HCT116 (cell line): ENCODE measurements around the gene GNMT. TPM values are rescaled to one million over a fixed set of nuclear protein-coding genes. Genes with fewer than 3 reads are reported as not detected.
A peak's percentile ranks its signal among the peaks of the same experiment; 100 is the strongest.

Experiments
- ATAC-seq: fragments of 200-7000 bp; cut with Tn5 transposase; 2 replicates; pipeline ENCODE4 v1.9.1; 2020; ENCODE audit warnings: mild to moderate bottlenecking, moderate library complexity
- BruUV-seq: library from RNA; stranded (reverse); fragments of 400-500 nt; replicated peaks from 2 replicates; lab custom pipeline; 2021; lab: Mats Ljungman, UMichigan
- CTCF ChIA-PET: fragments of 300-600 bp; sonication (Branson Sonifier 250); formaldehyde crosslinking; loops from one replicate; lab custom pipeline; 2021; ENCODE audit warnings: antibody characterized with exemption; lab: Charles Lee
- POLR2A ChIA-PET: fragments of 300-600, 350-600 bp; sonication (Branson Sonifier 250); formaldehyde crosslinking; loops from one replicate; lab custom pipeline; 2021; ENCODE audit warnings: antibody characterized with exemption; lab: Charles Lee
- RAD21 ChIA-PET, 2 experiments: fragments of 300-600 bp; sonication (Branson Sonifier 250); formaldehyde crosslinking; loops; one replicate each; lab custom pipeline; 2023; ENCODE audit warnings: low total read pairs in 2 of 2; ENCODE audit not compliant: uncharacterized antibody in 2 of 2, unreplicated experiment in 2 of 2, low non-redundant PET in 1 of 2; lab: Charles Lee
- DNase-seq: peaks from one replicate; pipeline ENCODE4 v3.0.0-alpha.2; 2010; ENCODE audit warnings: low read depth, low spot score
- H2AFZ ChIP-seq: fragments of 200-600 bp; shearing (Covaris generic), sonication (generic); 2 replicates; pipeline ENCODE4 v1.6.1; 2017; ENCODE audit warnings: low read depth, mixed run types, mixed read lengths, antibody characterized with exemption, low read length; ENCODE audit not compliant: poor library complexity, severe bottlenecking
- H3K27ac ChIP-seq: 2 replicates; pipeline ENCODE4 v1.5.1; 2012; ENCODE audit warnings: low read depth, low read length
- H3K27me3 ChIP-seq: fragments of 200-600 bp; sonication (generic); 2 replicates; pipeline ENCODE4 v1.6.1; 2016; ENCODE audit warnings: mixed run types, low read length, mixed read lengths; ENCODE audit not compliant: insufficient read depth
- H3K36me3 ChIP-seq, 2 experiments: fragments of 200-500 bp in 1 of 2; fragments of 200-600 bp in 1 of 2; sonication (Bioruptor generic) in 1 of 2; sonication (generic) in 1 of 2; 2 replicates each; pipeline versions ENCODE4 v1.5.1 to v1.6.1; 2014 to 2016; ENCODE audit warnings: low read length in 2 of 2, inconsistent platforms in 1 of 2, mixed read lengths in 1 of 2, mixed run types in 1 of 2; ENCODE audit not compliant: insufficient read depth in 2 of 2, control insufficient read depth in 1 of 2
- H3K4me1 ChIP-seq, 2 experiments: fragments of 200-600 bp in 1 of 2; sonication (generic) in 1 of 2; 2 replicates each; pipeline versions ENCODE4 v1.5.1 to v1.6.1; 2012 to 2017; ENCODE audit warnings: low read length in 2 of 2, inconsistent platforms in 1 of 2, mild to moderate bottlenecking in 1 of 2, mixed read lengths in 1 of 2, mixed run types in 1 of 2, moderate library complexity in 1 of 2; ENCODE audit not compliant: insufficient read depth in 2 of 2, control insufficient read depth in 1 of 2
- H3K4me2 ChIP-seq: fragments of 200-600 bp; sonication (generic); 2 replicates; pipeline ENCODE4 v1.6.1; 2017; ENCODE audit warnings: mixed run types, low read length, mixed read lengths
- H3K4me3 ChIP-seq, 2 experiments: fragments of 200-600 bp in 1 of 2; sonication (generic) in 1 of 2; replicated peaks in 1 of 2; 2 replicates each; pipeline ENCODE4 v1.5.1; 2011 to 2016; ENCODE audit warnings: low read length in 2 of 2, control low read depth in 1 of 2, low read depth in 1 of 2, mild to moderate bottlenecking in 1 of 2, mixed read lengths in 1 of 2, mixed run types in 1 of 2
- H3K79me2 ChIP-seq: fragments of 200-600 bp; sonication (generic); 2 replicates; pipeline ENCODE4 v1.6.1; 2017; ENCODE audit warnings: mild to moderate bottlenecking, mixed run types, low read length, moderate library complexity, mixed read lengths; ENCODE audit not compliant: insufficient read depth
- H3K9ac ChIP-seq: fragments of 200-600 bp; sonication (generic); 2 replicates; pipeline ENCODE4 v1.6.1; 2016; ENCODE audit warnings: low read length, mixed read lengths
- H3K9me2 ChIP-seq: fragments of 200-600 bp; sonication (generic), shearing (Covaris generic); 2 replicates; pipeline ENCODE4 v1.6.1; 2017; ENCODE audit warnings: mixed run types, mild to moderate bottlenecking, moderate library complexity; ENCODE audit not compliant: insufficient read depth
- H3K9me3 ChIP-seq, 2 experiments: fragments of 200-500 bp in 1 of 2; fragments of 200-600 bp in 1 of 2; sonication (Bioruptor generic) in 1 of 2; sonication (generic) in 1 of 2; 2 replicates each; pipeline ENCODE4 v1.6.1; 2014 to 2017; ENCODE audit warnings: low read length in 2 of 2, mixed read lengths in 2 of 2, inconsistent platforms in 1 of 2, low read depth in 1 of 2, mild to moderate bottlenecking in 1 of 2, mixed run types in 1 of 2, moderate library complexity in 1 of 2; ENCODE audit not compliant: control insufficient read depth in 1 of 2, insufficient read depth in 1 of 2
- H4K20me1 ChIP-seq: fragments of 200-600 bp; sonication (generic), shearing (Covaris generic); 2 replicates; pipeline ENCODE4 v1.6.1; 2017; ENCODE audit warnings: mixed run types, mild to moderate bottlenecking, moderate library complexity; ENCODE audit not compliant: insufficient read depth
- ATF3 ChIP-seq: IDR thresholded peaks from 2 replicates; pipeline ENCODE4 v1.6.1; 2012
- CTCF ChIP-seq, 3 experiments: fragments of 200-600 bp in 1 of 3; sonication (generic) in 1 of 3; IDR thresholded peaks in 2 of 3; conservative IDR thresholded peaks in 1 of 3; 2 replicates each; pipeline ENCODE4 v1.5.1; 2012 to 2017; ENCODE audit warnings: low read depth in 2 of 3, low read length in 2 of 3, antibody characterized with exemption in 1 of 3, borderline replicate concordance in 1 of 3, control low read depth in 1 of 3, mild to moderate bottlenecking in 1 of 3, mixed read lengths in 1 of 3, mixed run types in 1 of 3, moderate library complexity in 1 of 3; ENCODE audit not compliant: insufficient read depth in 1 of 3
- EZH2 ChIP-seq: fragments of 200-600 bp; sonication (generic); IDR thresholded peaks from 2 replicates; pipeline ENCODE4 v1.6.1; 2017; ENCODE audit warnings: antibody characterized with exemption, mixed run types
- EZH2phosphoT487 ChIP-seq: fragments of 200-600 bp; IDR thresholded peaks from 2 replicates; pipeline ENCODE4 v1.6.1; 2018; ENCODE audit warnings: antibody characterized with exemption, borderline replicate concordance
- POLR2A ChIP-seq: IDR thresholded peaks from 2 replicates; pipeline ENCODE4 v1.7.0; 2011; ENCODE audit warnings: borderline replicate concordance; ENCODE audit not compliant: insufficient read depth, insufficient read length; ENCODE audit errors: extremely low read depth
- POLR2AphosphoS5 ChIP-seq: IDR thresholded peaks from 2 replicates; pipeline ENCODE4 v1.6.1; 2011; ENCODE audit warnings: mild to moderate bottlenecking, low read depth, low read length, moderate library complexity
- RAD21 ChIP-seq: IDR thresholded peaks from 2 replicates; pipeline ENCODE4 v1.6.1; 2012; ENCODE audit warnings: low read depth, mild to moderate bottlenecking
- REST ChIP-seq: IDR thresholded peaks from 2 replicates; pipeline ENCODE4 v1.6.1; 2012; ENCODE audit warnings: low read depth
- SP1 ChIP-seq: IDR thresholded peaks from 2 replicates; pipeline ENCODE4 v1.6.1; 2012; ENCODE audit warnings: low read depth
- TCF7L2 ChIP-seq: IDR thresholded peaks from 2 replicates; pipeline ENCODE4 v1.7.0; 2011; ENCODE audit warnings: borderline replicate concordance, inconsistent platforms; ENCODE audit not compliant: insufficient read depth, insufficient read length; ENCODE audit errors: extremely low read depth
- YY1 ChIP-seq: IDR thresholded peaks from 2 replicates; pipeline ENCODE4 v1.6.1; 2011; ENCODE audit warnings: low read length, low read depth, moderate library complexity, mild to moderate bottlenecking; ENCODE audit not compliant: insufficient replicate concordance; ENCODE audit errors: extremely low read depth
- ZNF274 ChIP-seq: fragments of 200-500 bp; sonication (Bioruptor generic); IDR thresholded peaks from 2 replicates; pipeline ENCODE4 v1.6.1; 2014; ENCODE audit warnings: mild to moderate bottlenecking, low read depth, low read length, inconsistent platforms
- intact Hi-C: fragments of 100-400 bp; cut with micrococcal nuclease; formaldehyde crosslinking; loops from 2 replicates; pipeline ENCODE4 v1.10.0; 2022
- total RNA-seq: library from RNA; stranded (reverse); gene quantifications from one replicate; pipeline ENCODE4 v1.2.1, GENCODE V29; 2021; ENCODE audit not compliant: unreplicated experiment

Gene GNMT
- total RNA-seq, 1 experiment from 2014 or later: 0.57 TPM

GRCh38 chr6:42929821-42930360 lies 30.7 kb upstream of the GNMT start:
- Histone ChIP-seq H3K27me3 (no peaks in the 10 kb centered on the region), H3K9me2 (no peaks in the 10 kb centered on the region), H3K9ac (peak overlapping the region; percentile 73), H3K4me2 (peak overlapping the region; percentile 82), H3K4me3 (peak overlapping the region; percentile 60 to 79), H3K27ac (peak overlapping the region; percentile 88), H3K9me3 (no peaks in the 10 kb centered on the region), H3K36me3 (peaks cover 9 to 17% of the 10 kb centered on the region in 2 experiments; a peak in 3 of 4 replicates), H4K20me1 (no peaks in the 10 kb centered on the region), H2AFZ (no peak overlapping the region), H3K4me1 (peaks cover 8 to 18% of the 10 kb centered on the region in 2 experiments; a peak in 3 of 4 replicates), H3K79me2 (peaks cover 48% of the 10 kb centered on the region)
- peak; percentile 27 for ATAC-seq
- POLR2A ChIA-PET: interaction anchor here (0.6 to 2.6 kb wide), 12 partner anchors 11 to 273 kb away, joined by 3 to 11 read pairs (median 3); partner anchors contain the start of genes PEX6, PPP2R5D and RRP36
- intact Hi-C loops: loop anchor here (1.0 kb wide), 1 partner anchor 84 kb away; the partner anchor contains the start of gene KLHDC3
- BruUV-seq: no TSS peak
- no peak for TF ChIP-seq ATF3
- no peak for TF ChIP-seq TCF7L2
- no peak for TF ChIP-seq POLR2A
- no peak for TF ChIP-seq POLR2AphosphoS5
- TF ChIP-seq RAD21: no peak
- no peak for TF ChIP-seq ZNF274
- no peak for TF ChIP-seq REST
- no peak for TF ChIP-seq EZH2
- no peak for TF ChIP-seq SP1
- TF ChIP-seq YY1: no peak
- TF ChIP-seq EZH2phosphoT487: no peak
- TF ChIP-seq CTCF (IDR thresholded peaks at IDR 0.05 in 2 of 3, conservative IDR thresholded peaks at IDR 0.05 in 1 of 3; ENCODE audit: borderline replicate concordance in 1 of 3, insufficient read depth in 1 of 3, low read depth in 2 of 3, low read length in 2 of 3): no peak
- CTCF ChIA-PET: interaction anchor here (0.6 to 0.8 kb wide), 2 partner anchors 8 to 404 kb away, joined by 3 to 4 read pairs; no protein-coding TSS in a partner anchor
- RAD21 ChIA-PET: no interaction called here
- no peak for DNase-seq
